DND-41 (cell line): ENCODE measurements around the gene KIRREL3.

Experiments used
- ATAC-seq: fragments of 200-7000 bp; cut with Tn5 transposase; 3 replicates; pipeline ENCODE4 v1.9.1; 2021; ENCODE audit warnings: low read depth; ENCODE audit not compliant: insufficient read depth
- DNase-seq: peaks from one replicate; pipeline ENCODE4 v3.0.0-alpha.2; 2020
- H2AFZ ChIP-seq: 2 replicates; pipeline ENCODE4 v1.6.0; 2012; ENCODE audit warnings: low read depth, low read length
- H3K27ac ChIP-seq: 2 replicates; pipeline ENCODE4 v1.5.1; 2012; ENCODE audit warnings: low read length, inconsistent platforms
- H3K27me3 ChIP-seq: fragments of 200-600 bp; sonication (generic); 2 replicates; pipeline ENCODE4 v1.6.0; 2012; ENCODE audit warnings: low read length, mild to moderate bottlenecking, inconsistent platforms; ENCODE audit not compliant: insufficient read depth, poor library complexity
- H3K36me3 ChIP-seq: 2 replicates; pipeline ENCODE4 v1.5.1; 2012; ENCODE audit warnings: low read length, inconsistent platforms; ENCODE audit not compliant: insufficient read depth
- H3K4me1 ChIP-seq: 2 replicates; pipeline ENCODE4 v1.5.1; 2012; ENCODE audit warnings: mild to moderate bottlenecking, low read length; ENCODE audit not compliant: insufficient read depth
- H3K4me2 ChIP-seq: 2 replicates; pipeline ENCODE4 v1.6.0; 2012; ENCODE audit warnings: mild to moderate bottlenecking, moderate library complexity, low read length, inconsistent platforms; ENCODE audit not compliant: insufficient read depth
- H3K4me3 ChIP-seq, 2 experiments: fragments of 200-600 bp in 1 of 2; shearing (Covaris generic) in 1 of 2; 2 replicates each; pipeline ENCODE4 v1.5.1; 2012 to 2016; ENCODE audit warnings: inconsistent platforms in 2 of 2, low read length in 2 of 2, mild to moderate bottlenecking in 2 of 2, low read depth in 1 of 2, moderate library complexity in 1 of 2
- H3K79me2 ChIP-seq: 2 replicates; pipeline ENCODE4 v1.6.0; 2012; ENCODE audit warnings: low read length, inconsistent platforms; ENCODE audit not compliant: insufficient read depth
- H3K9ac ChIP-seq: 2 replicates; pipeline ENCODE4 v1.6.0; 2012; ENCODE audit warnings: low read depth, mild to moderate bottlenecking, inconsistent platforms, low read length, moderate library complexity
- H3K9me3 ChIP-seq: 2 replicates; pipeline ENCODE4 v1.5.1; 2012; ENCODE audit warnings: low read length, moderate library complexity, mild to moderate bottlenecking, inconsistent platforms; ENCODE audit not compliant: insufficient read depth, severe bottlenecking
- H4K20me1 ChIP-seq: 2 replicates; pipeline ENCODE4 v1.6.0; 2012; ENCODE audit warnings: low read length; ENCODE audit not compliant: insufficient read depth
- EZH2 ChIP-seq: IDR thresholded peaks from 3 replicates; pipeline ENCODE4 v1.6.1; 2012; ENCODE audit warnings: borderline replicate concordance, low read depth, mild to moderate bottlenecking, moderate library complexity, low read length, inconsistent platforms; ENCODE audit not compliant: severe bottlenecking
- TF ChIP-seq, protein P1 (sequence below): IDR thresholded peaks from 2 replicates; pipeline ENCODE4 v1.5.1; 2012; ENCODE audit warnings: borderline replicate concordance, low read length, moderate library complexity, mild to moderate bottlenecking; ENCODE audit not compliant: poor library complexity, severe bottlenecking; ENCODE audit errors: extremely low read depth

KIRREL3 gene

GRCh38 chr11:126893796-126894195 lies 106.8 kb downstream of the KIRREL3 start:
- H4K20me1 ChIP-seq, result no peaks in the 10 kb centered on the region
- peaks cover 55% of the 10 kb centered on the region for H3K4me1 ChIP-seq
- H3K4me3 ChIP-seq, result peak overlapping the region in 1 of 2 experiments; percentile 21; a peak in 1 of 4 replicates
- no peak for TF ChIP-seq EZH2
- TF ChIP-seq, protein P1, sequence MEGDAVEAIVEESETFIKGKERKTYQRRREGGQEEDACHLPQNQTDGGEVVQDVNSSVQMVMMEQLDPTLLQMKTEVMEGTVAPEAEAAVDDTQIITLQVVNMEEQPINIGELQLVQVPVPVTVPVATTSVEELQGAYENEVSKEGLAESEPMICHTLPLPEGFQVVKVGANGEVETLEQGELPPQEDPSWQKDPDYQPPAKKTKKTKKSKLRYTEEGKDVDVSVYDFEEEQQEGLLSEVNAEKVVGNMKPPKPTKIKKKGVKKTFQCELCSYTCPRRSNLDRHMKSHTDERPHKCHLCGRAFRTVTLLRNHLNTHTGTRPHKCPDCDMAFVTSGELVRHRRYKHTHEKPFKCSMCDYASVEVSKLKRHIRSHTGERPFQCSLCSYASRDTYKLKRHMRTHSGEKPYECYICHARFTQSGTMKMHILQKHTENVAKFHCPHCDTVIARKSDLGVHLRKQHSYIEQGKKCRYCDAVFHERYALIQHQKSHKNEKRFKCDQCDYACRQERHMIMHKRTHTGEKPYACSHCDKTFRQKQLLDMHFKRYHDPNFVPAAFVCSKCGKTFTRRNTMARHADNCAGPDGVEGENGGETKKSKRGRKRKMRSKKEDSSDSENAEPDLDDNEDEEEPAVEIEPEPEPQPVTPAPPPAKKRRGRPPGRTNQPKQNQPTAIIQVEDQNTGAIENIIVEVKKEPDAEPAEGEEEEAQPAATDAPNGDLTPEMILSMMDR, result no peak
- H3K4me2 ChIP-seq, result peak overlapping the region; percentile 63
- H3K79me2 ChIP-seq, result no peaks in the 10 kb centered on the region
- ATAC-seq, result peak; percentile 95
- H3K9ac ChIP-seq, result peak overlapping the region; percentile 46
- H3K9me3 ChIP-seq, result no peaks in the 10 kb centered on the region
- no peaks in the 10 kb centered on the region for H3K36me3 ChIP-seq
- peak; percentile 83 for DNase-seq
- H3K27ac ChIP-seq, result peak overlapping the region; percentile 88
- H2AFZ ChIP-seq, result peak overlapping the region; percentile 21; the same call in 1 of the 2 replicates
- no peaks in the 10 kb centered on the region for H3K27me3 ChIP-seq

DNA sequence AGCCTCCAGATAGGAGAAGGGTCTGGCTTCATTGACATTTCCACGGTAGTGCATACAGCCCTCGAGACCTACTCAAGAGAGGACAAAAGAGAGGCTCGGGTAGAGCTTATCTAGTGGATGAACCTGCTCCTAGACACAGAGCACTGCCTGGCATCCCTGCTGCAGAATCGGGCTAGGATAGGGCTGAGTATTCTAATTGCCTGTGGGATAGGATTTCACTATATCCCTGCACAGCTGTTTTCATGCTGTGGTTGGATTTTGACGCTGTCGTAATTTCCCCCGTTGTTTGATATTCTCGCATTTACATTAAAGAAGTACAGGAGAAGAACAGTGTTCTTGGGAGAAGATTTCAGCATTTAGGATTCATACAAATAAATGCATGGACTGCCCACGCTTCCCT lies 107.8 kb downstream of the KIRREL3 start:
- H3K27ac ChIP-seq, result peak overlapping the region; percentile 88
- no peaks in the 10 kb centered on the region for H4K20me1 ChIP-seq
- no peaks in the 10 kb centered on the region for H3K27me3 ChIP-seq
- no peaks in the 10 kb centered on the region for H3K79me2 ChIP-seq
- H2AFZ ChIP-seq, result no peak overlapping the region
- ATAC-seq (no peak), DNase-seq (no peak)
- H3K4me2 ChIP-seq, result peak overlapping the region; percentile 63
- H3K36me3 ChIP-seq, result no peaks in the 10 kb centered on the region
- no peaks in the 10 kb centered on the region for H3K9me3 ChIP-seq
- peaks cover 60% of the 10 kb centered on the region for H3K4me1 ChIP-seq
- H3K4me3 ChIP-seq, result no peak overlapping the region
- peak overlapping the region; percentile 46; the same call in 1 of the 2 replicates for H3K9ac ChIP-seq
- TF ChIP-seq, protein P1, result no peak
- no peak for TF ChIP-seq EZH2

DNA sequence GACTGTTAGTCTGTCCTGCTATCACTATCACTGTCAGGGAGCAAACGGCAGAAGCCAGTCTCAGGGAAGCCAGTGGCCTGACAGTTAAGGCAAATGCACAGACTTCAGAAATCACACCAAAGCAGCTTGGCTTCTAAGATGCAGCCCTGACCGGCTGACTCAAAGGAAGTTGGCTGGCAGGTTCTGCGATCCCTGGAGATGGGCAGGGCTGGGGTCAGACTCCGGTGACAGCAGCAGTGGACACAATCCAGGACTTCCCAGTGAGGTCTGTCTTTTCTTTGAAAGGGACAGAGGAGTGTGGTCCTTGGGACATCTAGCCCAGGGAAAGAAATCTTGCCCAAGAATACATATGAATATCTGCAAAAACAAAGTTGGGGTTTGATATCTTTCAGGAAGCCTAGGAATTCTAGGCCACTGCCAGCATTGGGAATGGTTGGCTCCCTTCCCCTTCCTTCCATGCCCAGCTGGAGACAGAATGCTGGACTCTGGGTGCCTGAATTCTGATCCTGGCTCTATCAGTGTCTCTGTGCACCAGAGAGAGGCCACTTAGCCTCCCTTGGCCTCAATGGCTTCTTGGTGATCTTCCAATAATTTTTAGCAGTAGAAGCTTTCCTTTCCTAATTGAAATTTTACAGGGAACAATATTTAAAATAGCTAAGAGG lies 108.9 kb downstream of the KIRREL3 start:
- Histone ChIP-seq H3K36me3 (no peaks in the 10 kb centered on the region), H3K9me3 (no peaks in the 10 kb centered on the region), H4K20me1 (no peaks in the 10 kb centered on the region), H3K79me2 (no peaks in the 10 kb centered on the region), H3K4me2 (no peak overlapping the region), H3K9ac (peak overlapping the region; percentile 11; the same call in 1 of the 2 replicates), H2AFZ (no peak overlapping the region), H3K4me1 (peaks cover 55% of the 10 kb centered on the region), H3K27me3 (no peaks in the 10 kb centered on the region), H3K27ac (peak overlapping the region; percentile 88; the same call in 1 of the 2 replicates), H3K4me3 (no peak overlapping the region)
- no peak for DNase-seq
- ATAC-seq, result no peak
- TF ChIP-seq EZH2, result no peak
- TF ChIP-seq, protein P1, result no peak
